HAP-1 (cell line): ENCODE data around the gene TRPM1.
A peak's percentile ranks its signal among the peaks of the same experiment; 100 is the strongest.

Experiments
- DNase-seq, 2 experiments: peaks; one replicate each; pipeline ENCODE4 v3.0.0-alpha.2; 2016 to 2020; ENCODE audit warnings: low spot score in 2 of 2
- H3K27me3 ChIP-seq: fragments of 250-450 bp; sonication (Bioruptor Pico); 2 replicates; pipeline ENCODE4 v1.5.1; 2020; ENCODE audit warnings: low read depth, mild to moderate bottlenecking, moderate library complexity
- H3K36me3 ChIP-seq: fragments of 250-450 bp; sonication (Bioruptor Pico); replicated peaks from 2 replicates; pipeline ENCODE4 v1.5.1; 2020; ENCODE audit warnings: mild to moderate bottlenecking
- H3K4me1 ChIP-seq: fragments of 250-450 bp; sonication (Bioruptor Pico); 2 replicates; pipeline ENCODE4 v1.5.1; 2020; ENCODE audit warnings: mild to moderate bottlenecking
- H3K4me3 ChIP-seq: fragments of 250-450 bp; sonication (Bioruptor Pico); 2 replicates; pipeline ENCODE4 v1.5.1; 2020; ENCODE audit warnings: mild to moderate bottlenecking, moderate library complexity
- H3K9me3 ChIP-seq: fragments of 250-450 bp; sonication (Bioruptor Pico); 2 replicates; pipeline ENCODE4 v1.5.1; 2020; ENCODE audit warnings: mild to moderate bottlenecking, moderate library complexity
- in situ Hi-C: fragments of 300-500 bp; cut with MboI; formaldehyde crosslinking; loops from 3 replicates; pipeline ENCODE4 v1.14.3; 2020; ENCODE audit warnings: low sequenced_read_pairs, inconsistent platforms, mixed read lengths

The TRPM1 gene

DNA sequence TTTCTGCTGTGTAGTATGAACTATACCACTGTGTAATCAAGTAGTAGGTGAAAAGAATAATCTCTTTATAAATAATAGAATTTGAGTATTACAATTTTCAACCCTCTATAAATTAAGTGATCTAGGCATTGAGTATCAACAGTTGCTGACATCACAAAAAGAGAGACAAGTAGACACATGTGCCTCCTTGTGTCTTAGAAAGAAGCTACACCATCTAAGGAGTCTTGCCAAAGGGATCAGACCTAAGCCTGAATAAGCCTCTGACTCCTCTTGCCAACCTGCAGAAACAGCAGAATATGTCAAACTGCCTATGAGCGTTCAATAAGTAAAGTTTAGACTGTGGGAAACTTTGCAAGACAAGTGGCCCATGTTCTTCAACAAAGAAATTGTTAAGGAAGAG, 104.3 kb downstream of the TRPM1 start:
- in situ Hi-C loops: no loop called here

DNA sequence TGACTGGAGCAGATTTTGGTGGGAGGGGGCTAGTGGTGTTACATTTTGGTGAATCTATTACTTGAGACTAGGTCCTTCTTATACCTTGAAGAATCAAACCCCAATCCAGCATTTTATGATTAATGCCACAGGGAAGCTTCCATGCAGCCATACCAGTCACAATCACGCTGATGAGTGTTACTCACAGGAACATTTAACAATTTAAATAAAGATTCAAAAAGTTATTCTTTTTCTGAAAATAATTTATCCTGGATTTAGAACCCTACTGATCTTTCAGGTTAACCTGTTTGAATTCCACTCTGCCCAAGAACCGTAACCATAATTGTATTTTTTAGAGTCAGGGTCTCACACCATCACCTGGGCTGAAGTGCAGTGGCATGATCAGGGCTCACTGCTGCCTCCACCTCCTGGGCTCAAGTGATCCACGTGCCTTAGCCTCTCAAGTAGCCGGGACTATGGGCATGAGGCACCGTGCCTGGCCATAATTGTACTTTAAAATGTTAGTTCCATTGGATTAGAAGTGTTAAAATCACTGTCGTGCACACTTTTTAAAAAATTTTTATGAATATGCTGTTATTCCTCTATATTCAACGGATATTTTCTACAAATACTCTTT, 109.2 kb downstream of the TRPM1 start:
- Histone ChIP-seq H3K4me3 (peak overlapping the region; percentile 88), H3K27me3 (no peaks in the 10 kb centered on the region), H3K36me3 (no peaks in the 10 kb centered on the region), H3K4me1 (peaks cover 7% of the 10 kb centered on the region), H3K9me3 (no peaks in the 10 kb centered on the region)
- in situ Hi-C loops: no loop called here
- no peak for DNase-seq

More for the DNA sequence above, 104.3 kb downstream of the TRPM1 start:
- no peak overlapping the region for H3K4me3 ChIP-seq
- no peaks in the 10 kb centered on the region for H3K27me3 ChIP-seq
- H3K36me3 ChIP-seq: no peaks in the 10 kb centered on the region
- H3K9me3 ChIP-seq: no peaks in the 10 kb centered on the region
- peaks cover 3% of the 10 kb centered on the region for H3K4me1 ChIP-seq
- no peak for DNase-seq

DNA sequence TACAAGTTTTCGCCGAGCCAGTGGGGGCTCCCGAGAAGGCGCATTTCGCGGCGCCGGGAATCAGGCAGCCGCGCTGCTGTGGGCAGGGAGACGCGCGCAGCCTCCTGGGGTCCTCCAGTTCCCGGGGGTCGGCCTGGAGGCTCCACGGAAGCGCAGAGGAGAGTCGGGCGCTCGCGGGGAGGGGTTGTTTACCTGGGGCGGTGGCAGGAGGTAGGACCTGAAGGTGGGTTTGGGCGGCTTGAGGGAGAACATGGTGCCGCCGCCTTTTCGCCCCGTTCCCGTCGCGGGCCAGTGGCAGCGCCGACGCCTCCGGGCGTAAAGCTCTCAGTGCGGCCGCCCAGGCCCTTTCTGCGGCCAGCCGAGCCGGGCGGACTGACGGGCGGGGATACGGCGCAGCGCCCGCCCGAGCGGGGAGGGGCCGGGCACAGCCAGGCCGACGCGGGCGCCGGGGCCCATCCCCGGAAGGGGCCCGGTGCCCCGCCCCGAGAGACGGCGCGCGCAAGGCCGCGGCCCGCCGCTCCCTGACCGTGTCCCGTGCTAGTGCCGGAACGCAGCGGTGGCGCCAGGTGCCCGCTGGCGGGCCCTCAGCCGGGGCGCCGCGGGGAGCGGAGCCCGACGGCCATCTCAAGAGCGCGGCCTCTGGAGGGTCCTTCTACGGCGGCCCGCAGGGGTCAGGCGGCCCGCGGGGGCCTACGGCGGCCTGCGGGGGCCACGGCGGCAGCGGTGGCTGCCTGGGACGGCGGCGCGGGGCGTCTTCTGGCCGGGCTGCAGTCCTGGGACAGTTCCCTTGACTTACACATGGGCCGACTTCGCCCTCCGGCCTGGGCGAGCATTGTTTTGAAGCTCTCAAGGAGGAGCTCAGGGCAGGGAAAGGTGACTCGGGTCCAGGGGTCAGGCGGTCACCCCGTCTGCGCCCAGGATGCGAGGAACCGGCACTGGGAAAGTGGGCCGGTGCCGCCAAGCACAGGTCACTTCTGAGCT, 110.0 kb downstream of the TRPM1 start, which contains the start of gene MTMR10:
Gene MTMR10 (minus strand): TSS at position 374 of the 981 bp plus-strand sequence. CDS start 122 bp downstream, at position 252.
- H3K4me1 ChIP-seq: peaks cover 7% of the 10 kb centered on the region
- no peaks in the 10 kb centered on the region for H3K36me3 ChIP-seq
- peak; percentile 56 to 78 for DNase-seq
- no peaks in the 10 kb centered on the region for H3K27me3 ChIP-seq
- in situ Hi-C loops: no loop called here
- no peaks in the 10 kb centered on the region for H3K9me3 ChIP-seq
- H3K4me3 ChIP-seq: peak within 1 kb of the TSS; percentile 88

GRCh38 chr15:30990446-30991254, 110.9 kb downstream of the TRPM1 start:
- Histone ChIP-seq H3K9me3 (no peaks in the 10 kb centered on the region), H3K36me3 (no peaks in the 10 kb centered on the region), H3K4me3 (peak overlapping the region; percentile 88), H3K4me1 (peaks cover 7% of the 10 kb centered on the region), H3K27me3 (no peaks in the 10 kb centered on the region)
- in situ Hi-C loops: no loop called here
- peak in 1 of 2 experiments; percentile 30 for DNase-seq

DNA sequence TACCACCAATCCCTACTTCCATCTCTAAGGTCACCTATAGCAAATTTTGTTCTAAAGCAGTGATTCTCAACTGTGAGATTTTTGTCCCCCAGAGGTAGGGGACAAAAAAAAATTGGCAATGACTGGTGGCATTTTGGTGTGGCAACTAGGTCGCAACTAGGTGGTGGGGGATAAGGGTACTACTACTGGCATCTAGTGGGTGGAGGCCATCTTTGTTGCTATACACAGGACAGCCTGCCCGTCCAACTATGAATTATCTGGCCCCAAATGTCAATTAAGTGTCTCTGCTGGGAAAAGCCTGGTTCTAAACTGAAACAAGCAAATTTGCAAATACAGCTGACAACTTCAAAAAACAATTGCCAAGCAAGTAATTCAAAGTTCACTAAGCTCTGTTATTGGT, 111.5 kb downstream of the TRPM1 start:
- H3K9me3 ChIP-seq: no peaks in the 10 kb centered on the region
- peak in 1 of 2 experiments; percentile 23 for DNase-seq
- no peaks in the 10 kb centered on the region for H3K36me3 ChIP-seq

GRCh38 chr15:30985081-30985531, 116.4 kb downstream of the TRPM1 start:
- no peak overlapping the region for H3K4me3 ChIP-seq
- in situ Hi-C loops: no loop called here
- no peaks in the 10 kb centered on the region for H3K27me3 ChIP-seq
- peaks cover 14% of the 10 kb centered on the region for H3K4me1 ChIP-seq
- H3K36me3 ChIP-seq: no peaks in the 10 kb centered on the region
- H3K9me3 ChIP-seq: no peaks in the 10 kb centered on the region
- no peak for DNase-seq

More for the DNA sequence above, 111.5 kb downstream of the TRPM1 start:
- in situ Hi-C loops: no loop called here
- peak overlapping the region; percentile 88 for H3K4me3 ChIP-seq
- H3K4me1 ChIP-seq: peaks cover 10% of the 10 kb centered on the region
- H3K27me3 ChIP-seq: no peaks in the 10 kb centered on the region

- DNase-seq: peak; percentile 60 to 83
- Histone ChIP-seq H3K9me3 (no peaks in the 10 kb centered on the region), H3K36me3 (no peaks in the 10 kb centered on the region), H3K27me3 (no peaks in the 10 kb centered on the region), H3K4me1 (peaks cover 14% of the 10 kb centered on the region), H3K4me3 (no peak overlapping the region)
- in situ Hi-C loops: no loop called here
These were observed 117.0 kb downstream of the TRPM1 start for GRCh38 chr15:30984542-30984941.

GRCh38 chr15:30984118-30984517, 117.4 kb downstream of the TRPM1 start:
- no peaks in the 10 kb centered on the region for H3K36me3 ChIP-seq
- no peak for DNase-seq
- in situ Hi-C loops: no loop called here
- no peaks in the 10 kb centered on the region for H3K27me3 ChIP-seq
- H3K4me3 ChIP-seq: no peak overlapping the region
- peaks cover 14% of the 10 kb centered on the region for H3K4me1 ChIP-seq
- H3K9me3 ChIP-seq: no peaks in the 10 kb centered on the region

DNA sequence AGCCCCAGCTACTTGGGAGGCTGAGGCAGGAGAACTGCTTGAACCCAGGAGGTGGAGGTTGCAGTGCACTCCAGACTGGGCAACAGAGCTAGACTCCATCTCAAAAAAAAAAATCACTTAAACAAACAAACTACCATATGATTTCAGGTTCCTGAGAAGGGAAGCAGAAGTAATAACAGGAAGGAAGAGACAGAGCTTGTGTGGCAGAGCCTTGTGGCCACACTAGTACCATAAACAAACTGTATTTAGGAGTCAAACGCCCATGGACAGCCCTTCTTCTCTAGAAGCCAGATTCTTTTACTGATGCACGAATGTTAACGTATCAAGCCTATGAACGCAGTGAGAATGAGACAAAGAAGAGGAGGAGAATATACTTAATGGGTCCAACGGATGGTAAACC, 122.1 kb downstream of the TRPM1 start:
- in situ Hi-C loops: no loop called here
- no peak for DNase-seq
- Histone ChIP-seq H3K9me3 (no peaks in the 10 kb centered on the region), H3K27me3 (no peaks in the 10 kb centered on the region), H3K4me1 (peaks cover 7% of the 10 kb centered on the region), H3K4me3 (no peak overlapping the region), H3K36me3 (0 out of 2 replicates have a peak, but pooled peaks cover 2% of the 10 kb centered on the region)

DNA sequence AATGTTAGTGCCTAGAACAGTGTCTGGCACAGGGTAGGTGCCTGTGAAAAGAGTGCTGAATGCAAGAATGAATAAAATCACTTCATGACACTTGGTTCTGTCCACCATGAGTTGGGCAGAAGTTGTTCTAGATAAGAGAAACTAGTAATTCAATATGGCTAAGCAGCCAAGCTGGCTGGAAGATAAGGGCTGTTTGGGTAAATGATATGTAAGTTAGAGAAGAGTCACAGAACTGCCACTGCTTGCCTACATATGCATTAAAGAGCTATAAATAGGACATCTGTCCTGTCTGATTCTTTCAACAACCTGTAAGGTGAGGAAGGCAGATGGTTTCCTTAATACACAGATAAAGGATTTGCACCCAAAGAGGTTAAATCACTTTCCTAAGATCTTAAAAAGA, 123.2 kb downstream of the TRPM1 start:
- peaks cover 5% of the 10 kb centered on the region; the same call in 1 of the 2 replicates for H3K36me3 ChIP-seq

DNA sequence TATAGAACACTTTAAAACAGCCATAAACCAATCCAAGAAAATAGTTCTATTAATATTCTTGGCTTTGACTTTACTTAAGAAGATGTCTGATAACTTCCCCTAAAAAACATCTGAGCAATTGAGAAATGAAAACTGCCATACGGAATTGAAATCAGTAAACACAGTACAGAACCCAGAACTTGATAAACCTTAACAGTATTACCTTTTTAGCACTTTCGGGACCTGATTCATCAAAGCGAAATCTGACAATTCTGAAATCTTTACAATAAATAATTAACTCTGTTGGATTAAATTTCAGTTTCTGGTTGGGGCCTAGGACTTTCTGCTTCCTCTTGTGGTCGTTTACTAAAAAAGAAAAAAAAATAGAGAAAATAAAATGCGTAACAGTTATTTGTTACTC, 127.4 kb downstream of the TRPM1 start:
- Histone ChIP-seq H3K9me3 (no peaks in the 10 kb centered on the region), H3K27me3 (no peaks in the 10 kb centered on the region), H3K4me3 (no peak overlapping the region), H3K4me1 (no peaks in the 10 kb centered on the region), H3K36me3 (peaks cover 5% of the 10 kb centered on the region; the same call in 1 of the 2 replicates)
- DNase-seq: no peak
- in situ Hi-C loops: no loop called here

More for the DNA sequence above, 123.2 kb downstream of the TRPM1 start:
- Histone ChIP-seq H3K9me3 (no peaks in the 10 kb centered on the region), H3K4me3 (no peak overlapping the region), H3K4me1 (no peaks in the 10 kb centered on the region), H3K27me3 (no peaks in the 10 kb centered on the region)
- in situ Hi-C loops: no loop called here
- no peak for DNase-seq

- DNase-seq: no peak
- Histone ChIP-seq H3K36me3 (peaks cover 5% of the 10 kb centered on the region; the same call in 1 of the 2 replicates), H3K9me3 (no peaks in the 10 kb centered on the region), H3K4me3 (no peak overlapping the region), H3K4me1 (no peaks in the 10 kb centered on the region), H3K27me3 (no peaks in the 10 kb centered on the region)
- in situ Hi-C loops: no loop called here
These were observed 128.1 kb downstream of the TRPM1 start for GRCh38 chr15:30973379-30973778.

DNA sequence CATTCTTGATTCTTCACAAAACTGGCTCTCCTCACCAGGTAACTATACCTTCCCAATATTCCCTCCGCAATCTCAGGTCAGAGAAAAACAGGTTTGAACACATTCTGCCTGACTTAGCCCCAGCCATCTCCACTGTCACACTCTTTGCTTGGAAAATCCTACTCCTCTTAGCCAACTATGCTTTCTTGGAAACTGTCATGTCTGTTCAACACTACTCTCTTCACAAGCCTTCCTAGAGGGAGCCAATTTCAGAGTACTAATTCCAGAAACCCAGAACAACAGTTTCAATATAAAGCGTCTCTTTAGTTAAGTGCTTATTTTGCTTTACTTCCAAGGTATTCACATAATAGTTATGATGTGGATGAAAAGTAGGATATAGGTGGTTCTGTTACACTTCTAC, 131.8 kb downstream of the TRPM1 start:
- Histone ChIP-seq H3K4me1 (no peaks in the 10 kb centered on the region), H3K9me3 (no peaks in the 10 kb centered on the region), H3K27me3 (no peaks in the 10 kb centered on the region), H3K36me3 (peaks cover 3% of the 10 kb centered on the region; the same call in 1 of the 2 replicates), H3K4me3 (no peak overlapping the region)
- DNase-seq: no peak
- in situ Hi-C loops: no loop called here
